BLaER1 (cell line): Measurements from ENCODE around the gene FCHSD2.

Experiments used
- H3K27ac ChIP-seq: shearing (Covaris generic); formaldehyde crosslinking; 2 replicates; pipeline ENCODE4 v1.8.1; 2022
- H3K27me3 ChIP-seq: shearing (Covaris generic); formaldehyde crosslinking; 2 replicates; pipeline ENCODE4 v1.8.1; 2022
- H3K36me3 ChIP-seq: shearing (Covaris generic); formaldehyde crosslinking; 2 replicates; pipeline ENCODE4 v1.8.1; 2022
- H3K4me1 ChIP-seq: shearing (Covaris generic); formaldehyde crosslinking; 2 replicates; pipeline ENCODE4 v1.8.1; 2022
- H3K4me2 ChIP-seq: shearing (Covaris generic); formaldehyde crosslinking; 2 replicates; pipeline ENCODE4 v1.8.1; 2022
- H3K4me3 ChIP-seq: shearing (Covaris generic); formaldehyde crosslinking; 2 replicates; pipeline ENCODE4 v1.8.1; 2022
- H3K9ac ChIP-seq: shearing (Covaris generic); formaldehyde crosslinking; 2 replicates; pipeline ENCODE4 v1.8.1; 2022
- H3K9me3 ChIP-seq: shearing (Covaris generic); formaldehyde crosslinking; 2 replicates; pipeline ENCODE4 v1.8.1; 2022
- H4K20me1 ChIP-seq: shearing (Covaris generic); formaldehyde crosslinking; 2 replicates; pipeline ENCODE4 v1.8.1; 2022
- Cebpa-rat ChIP-seq: shearing (Covaris generic); IDR thresholded peaks from 2 replicates; pipeline ENCODE4 v1.8.1; 2022

The FCHSD2 gene

DNA sequence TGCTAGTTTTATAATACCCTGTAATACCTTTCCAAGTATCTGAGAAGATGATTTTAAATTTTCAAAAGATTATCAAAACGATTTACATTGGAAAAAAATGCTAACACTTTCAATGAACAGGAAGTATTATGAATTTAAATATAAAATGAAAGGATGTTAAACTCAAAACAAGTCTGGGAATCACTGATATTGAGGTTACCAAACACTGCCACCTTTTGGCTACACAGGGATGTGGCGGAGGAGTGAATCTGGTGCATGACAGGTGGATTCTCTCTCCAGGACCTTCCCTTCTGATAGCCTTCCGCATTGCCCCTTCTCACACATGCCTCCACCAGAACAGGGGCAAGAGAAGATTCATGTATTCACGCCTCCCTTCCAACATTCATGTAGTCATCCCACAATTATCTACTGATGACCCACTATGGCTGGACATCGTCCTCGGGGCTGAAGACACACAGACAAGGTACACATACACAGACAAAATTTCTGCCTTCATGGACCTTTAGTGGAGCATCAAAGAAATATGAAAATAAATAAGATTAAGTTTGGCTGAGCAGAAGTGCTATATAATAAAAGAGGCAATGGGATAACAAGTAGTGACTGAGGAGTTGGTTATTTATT, 293.2 kb downstream of the FCHSD2 start:
- Histone ChIP-seq H3K4me2 (no peak overlapping the region), H3K36me3 (peaks cover 55% of the 10 kb centered on the region), H3K27me3 (no peaks in the 10 kb centered on the region), H3K4me3 (no peak overlapping the region), H3K4me1 (no peaks in the 10 kb centered on the region), H3K9me3 (no peaks in the 10 kb centered on the region), H3K9ac (no peak overlapping the region), H4K20me1 (peaks cover 17% of the 10 kb centered on the region), H3K27ac (no peak overlapping the region)
- TF ChIP-seq Cebpa-rat: no peak

DNA sequence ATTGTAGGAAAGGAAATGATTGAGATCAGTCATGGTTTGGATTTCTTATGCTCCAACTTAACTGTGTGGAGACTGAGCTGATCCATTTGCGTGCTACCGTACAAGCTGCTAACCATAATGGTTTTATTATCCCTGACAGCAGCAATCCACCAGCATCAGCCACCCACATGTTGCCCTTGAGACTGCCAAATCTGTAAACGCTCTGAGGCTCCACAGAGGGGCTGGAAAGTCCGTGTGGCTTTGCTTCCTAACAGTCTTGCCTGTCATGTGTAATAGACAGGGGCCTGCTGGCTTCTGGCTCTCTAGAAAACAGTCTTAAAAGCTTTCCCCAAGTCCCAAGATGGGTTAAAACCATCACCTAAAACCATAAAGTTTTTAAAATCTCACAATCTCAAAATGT, 297.8 kb downstream of the FCHSD2 start:
- Histone ChIP-seq H3K27me3 (no peaks in the 10 kb centered on the region), H3K9me3 (no peaks in the 10 kb centered on the region), H3K27ac (no peak overlapping the region), H3K4me1 (no peaks in the 10 kb centered on the region), H3K36me3 (peaks cover 91% of the 10 kb centered on the region), H3K4me3 (no peak overlapping the region), H3K4me2 (no peak overlapping the region), H4K20me1 (peaks cover 5% of the 10 kb centered on the region; the same call in 1 of the 2 replicates), H3K9ac (no peak overlapping the region)
- TF ChIP-seq Cebpa-rat: no peak

DNA sequence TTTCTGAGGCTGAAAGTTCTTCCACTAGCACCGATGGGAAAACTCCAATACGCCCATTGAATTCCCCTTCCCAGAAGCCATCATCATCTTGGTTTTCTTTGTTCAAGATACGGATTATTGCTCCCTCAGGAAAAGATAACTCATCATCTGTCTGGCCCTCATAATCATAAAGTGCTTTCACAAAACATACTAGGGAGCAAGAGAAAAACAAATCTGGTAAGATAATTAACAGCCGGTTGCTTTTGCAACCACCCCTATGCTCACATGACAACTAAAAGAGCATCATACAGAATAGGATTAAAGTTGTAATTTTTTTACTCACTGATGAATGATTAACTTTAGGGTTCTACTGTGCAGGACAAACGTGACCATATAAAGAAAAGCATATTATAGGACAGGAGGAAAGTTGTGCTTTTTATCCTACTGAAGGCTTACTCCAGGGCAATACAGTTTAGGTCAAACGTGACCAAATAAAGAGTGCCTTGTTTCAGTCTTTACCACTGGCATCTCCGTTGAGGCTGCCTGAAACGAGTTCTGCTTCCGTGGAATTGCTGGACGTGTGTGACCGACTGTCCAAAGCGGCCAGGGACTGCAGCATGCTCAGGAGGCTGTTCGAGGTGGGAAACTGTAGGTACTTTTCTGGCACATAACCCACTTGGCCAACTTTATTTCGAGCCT, 299.3 kb downstream of the FCHSD2 start:
- no peak overlapping the region for H3K9ac ChIP-seq
- TF ChIP-seq Cebpa-rat: no peak
- H3K27me3 ChIP-seq: no peaks in the 10 kb centered on the region
- H3K4me2 ChIP-seq: no peak overlapping the region
- no peak overlapping the region for H3K27ac ChIP-seq
- H3K4me3 ChIP-seq: no peak overlapping the region
- no peaks in the 10 kb centered on the region for H3K9me3 ChIP-seq
- no peaks in the 10 kb centered on the region for H4K20me1 ChIP-seq
- H3K4me1 ChIP-seq: no peaks in the 10 kb centered on the region
- peaks cover 97% of the 10 kb centered on the region for H3K36me3 ChIP-seq

DNA sequence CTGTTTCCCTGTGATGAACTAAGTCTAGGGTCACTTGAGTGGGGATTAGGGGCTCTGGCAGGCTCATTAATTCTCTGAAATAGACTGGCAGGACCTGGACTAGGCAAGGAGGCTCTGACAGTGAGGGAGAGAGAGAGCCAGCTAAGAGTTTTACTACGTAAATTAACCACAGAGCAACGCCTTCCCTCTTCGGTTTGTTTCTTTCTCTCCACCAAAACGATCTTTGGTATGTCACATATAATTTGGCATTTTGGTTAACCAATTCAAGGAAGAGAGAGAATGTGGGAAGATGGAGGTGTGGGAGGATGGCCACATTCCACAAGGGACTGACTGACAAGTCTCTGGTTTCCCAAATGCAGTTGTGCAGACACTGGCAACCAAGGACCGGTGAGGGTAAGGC, 300.0 kb downstream of the FCHSD2 start:
- no peak overlapping the region for H3K9ac ChIP-seq
- H3K9me3 ChIP-seq: no peaks in the 10 kb centered on the region
- no peaks in the 10 kb centered on the region for H4K20me1 ChIP-seq
- H3K4me2 ChIP-seq: no peak overlapping the region
- H3K36me3 ChIP-seq: peaks cover 97% of the 10 kb centered on the region
- H3K27ac ChIP-seq: no peak overlapping the region
- no peak overlapping the region for H3K4me3 ChIP-seq
- no peaks in the 10 kb centered on the region for H3K27me3 ChIP-seq
- no peak for TF ChIP-seq Cebpa-rat
- no peaks in the 10 kb centered on the region for H3K4me1 ChIP-seq

DNA sequence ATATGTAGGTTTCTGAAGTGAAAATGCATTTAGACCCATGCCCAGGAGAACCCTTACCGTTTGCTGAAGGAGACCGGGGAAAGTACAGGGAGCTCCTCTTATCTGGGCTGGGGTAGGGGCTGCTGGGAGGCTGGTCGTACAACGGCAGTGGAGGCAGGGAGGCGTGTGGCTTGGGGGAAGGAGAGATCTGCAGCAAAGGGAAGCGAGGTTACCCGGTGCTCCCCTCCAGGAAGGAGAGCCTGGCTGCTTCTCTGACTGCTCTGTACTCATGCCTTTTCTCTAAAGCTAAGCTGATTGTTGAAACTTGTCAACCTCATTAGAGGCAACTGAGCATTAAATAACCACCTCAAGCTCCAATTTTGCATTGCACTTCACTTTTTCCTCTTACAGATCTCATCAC, 300.7 kb downstream of the FCHSD2 start:
- no peak for TF ChIP-seq Cebpa-rat
- no peak overlapping the region for H3K27ac ChIP-seq
- peaks cover 91% of the 10 kb centered on the region for H3K36me3 ChIP-seq

DNA sequence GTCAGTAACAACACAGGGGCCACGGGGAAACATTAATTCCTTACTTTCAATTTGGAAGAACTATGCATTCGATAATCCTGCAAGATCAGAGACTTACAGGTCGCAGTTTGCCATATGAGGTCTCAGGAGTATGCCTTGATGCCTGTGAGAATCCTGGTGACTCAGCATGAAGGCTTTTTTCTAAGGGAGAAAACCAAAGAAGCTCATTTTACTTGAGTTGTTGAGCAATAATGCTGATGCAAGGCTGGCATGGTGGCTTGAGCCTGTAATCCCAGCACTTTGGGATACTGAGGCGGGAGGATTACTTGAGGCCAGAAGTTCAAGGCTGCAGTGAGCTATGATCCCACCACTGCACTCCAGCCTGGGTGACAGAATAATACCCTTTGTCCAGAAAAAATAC, 301.3 kb downstream of the FCHSD2 start:
- Histone ChIP-seq H3K4me2 (no peak overlapping the region), H3K9ac (no peak overlapping the region), H3K9me3 (no peaks in the 10 kb centered on the region), H3K4me3 (no peak overlapping the region), H3K27me3 (no peaks in the 10 kb centered on the region), H3K36me3 (peaks cover 91% of the 10 kb centered on the region), H3K27ac (no peak overlapping the region), H4K20me1 (no peaks in the 10 kb centered on the region), H3K4me1 (peaks cover 6% of the 10 kb centered on the region)
- no peak for TF ChIP-seq Cebpa-rat

More for the DNA sequence above, 300.7 kb downstream of the FCHSD2 start:
- H3K4me1 ChIP-seq: peaks cover 2% of the 10 kb centered on the region
- no peak overlapping the region for H3K4me3 ChIP-seq
- no peaks in the 10 kb centered on the region for H3K27me3 ChIP-seq
- H4K20me1 ChIP-seq: no peaks in the 10 kb centered on the region
- no peak overlapping the region for H3K4me2 ChIP-seq
- H3K9ac ChIP-seq: no peak overlapping the region
- H3K9me3 ChIP-seq: no peaks in the 10 kb centered on the region

DNA sequence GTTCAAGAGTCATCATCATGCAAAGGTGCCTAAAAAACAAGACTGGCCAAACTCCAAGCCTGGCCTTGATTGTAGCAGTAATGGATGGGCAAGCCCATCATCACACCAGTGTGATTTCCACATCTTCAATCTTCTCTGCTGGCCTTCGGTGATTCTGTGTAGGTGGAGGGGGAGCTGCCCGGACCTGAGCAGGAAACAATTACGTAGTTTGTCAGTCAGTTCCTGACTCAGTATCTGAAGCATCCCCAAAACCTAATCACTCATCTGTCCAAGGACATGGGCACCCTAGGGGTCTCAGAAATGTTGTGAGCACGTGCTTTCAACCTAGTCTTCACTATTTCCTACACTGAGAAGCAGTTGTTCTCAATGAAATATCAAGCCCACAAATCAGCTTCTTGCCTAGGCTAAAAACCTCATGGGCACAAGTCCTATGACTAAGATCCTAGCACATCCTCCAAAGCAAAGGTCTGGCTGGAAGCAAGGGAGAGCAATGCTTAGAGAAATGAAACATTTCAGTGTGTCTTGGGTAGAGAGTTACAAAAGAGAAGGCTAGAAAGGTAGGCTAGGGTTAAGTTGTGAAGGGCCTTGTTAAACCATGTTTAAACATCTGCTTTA, 303.3 kb downstream of the FCHSD2 start:
- Histone ChIP-seq H4K20me1 (no peaks in the 10 kb centered on the region), H3K27me3 (no peaks in the 10 kb centered on the region), H3K4me1 (peaks cover 6% of the 10 kb centered on the region), H3K4me3 (no peak overlapping the region), H3K9ac (no peak overlapping the region), H3K36me3 (peaks cover 88% of the 10 kb centered on the region), H3K27ac (no peak overlapping the region), H3K4me2 (no peak overlapping the region), H3K9me3 (no peaks in the 10 kb centered on the region)
- no peak for TF ChIP-seq Cebpa-rat

DNA sequence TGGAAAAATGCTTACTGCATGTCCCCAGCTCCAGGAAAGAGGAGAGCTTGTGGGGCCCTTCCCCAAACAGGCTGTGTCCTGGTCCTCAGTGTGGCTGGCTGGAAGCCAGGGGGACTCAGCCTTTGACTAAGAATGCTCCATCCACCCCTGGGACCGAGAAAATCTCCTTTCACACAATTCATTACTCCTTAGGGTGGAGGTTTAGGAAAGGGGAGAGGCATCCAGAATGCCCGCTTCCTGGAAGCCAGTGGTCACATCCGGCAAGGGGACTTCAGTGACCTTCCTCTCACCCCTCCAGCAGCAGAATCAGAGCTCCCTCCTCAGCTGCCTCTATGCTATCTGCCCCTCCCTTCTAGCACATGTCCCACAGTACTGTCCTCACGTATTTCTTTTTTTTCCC, 306.0 kb downstream of the FCHSD2 start:
- Histone ChIP-seq H3K36me3 (peaks cover 86% of the 10 kb centered on the region), H3K9me3 (no peaks in the 10 kb centered on the region), H3K4me3 (no peak overlapping the region), H3K9ac (no peak overlapping the region; the same call in 1 of the 2 replicates), H3K27ac (0 out of 2 replicates have a peak overlapping the region, but pooled peaks have one; percentile 10), H3K4me2 (no peak overlapping the region), H4K20me1 (no peaks in the 10 kb centered on the region), H3K27me3 (no peaks in the 10 kb centered on the region), H3K4me1 (peaks cover 6% of the 10 kb centered on the region)
- no peak for TF ChIP-seq Cebpa-rat

DNA sequence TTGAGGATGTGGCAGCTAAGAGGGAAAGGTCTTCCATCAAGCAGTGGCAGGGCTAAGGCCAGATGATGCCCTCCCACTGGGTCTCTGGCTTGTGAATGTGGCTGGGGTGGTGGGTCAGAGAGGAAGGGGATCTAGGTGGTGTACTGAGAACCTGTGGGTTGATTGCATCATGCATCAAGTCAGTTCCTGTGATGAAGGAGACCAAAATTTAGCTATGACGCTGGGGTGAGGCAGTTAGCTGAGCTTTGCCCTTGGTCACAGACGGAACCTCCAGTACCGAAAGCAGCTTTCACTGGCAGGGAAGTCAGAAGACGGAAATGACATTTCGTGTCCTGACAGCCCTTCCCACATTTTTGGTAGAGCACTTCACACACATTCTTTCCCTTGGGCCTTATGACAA, 307.2 kb downstream of the FCHSD2 start:
- peak overlapping the region; percentile 23; the same call in 1 of the 2 replicates for H3K27ac ChIP-seq
- no peak for TF ChIP-seq Cebpa-rat
- H3K4me1 ChIP-seq: peaks cover 6% of the 10 kb centered on the region
- H3K9ac ChIP-seq: no peak overlapping the region
- no peak overlapping the region for H3K4me2 ChIP-seq
- no peaks in the 10 kb centered on the region for H4K20me1 ChIP-seq
- no peaks in the 10 kb centered on the region for H3K9me3 ChIP-seq
- H3K36me3 ChIP-seq: peaks cover 86% of the 10 kb centered on the region
- H3K27me3 ChIP-seq: no peaks in the 10 kb centered on the region
- no peak overlapping the region for H3K4me3 ChIP-seq

DNA sequence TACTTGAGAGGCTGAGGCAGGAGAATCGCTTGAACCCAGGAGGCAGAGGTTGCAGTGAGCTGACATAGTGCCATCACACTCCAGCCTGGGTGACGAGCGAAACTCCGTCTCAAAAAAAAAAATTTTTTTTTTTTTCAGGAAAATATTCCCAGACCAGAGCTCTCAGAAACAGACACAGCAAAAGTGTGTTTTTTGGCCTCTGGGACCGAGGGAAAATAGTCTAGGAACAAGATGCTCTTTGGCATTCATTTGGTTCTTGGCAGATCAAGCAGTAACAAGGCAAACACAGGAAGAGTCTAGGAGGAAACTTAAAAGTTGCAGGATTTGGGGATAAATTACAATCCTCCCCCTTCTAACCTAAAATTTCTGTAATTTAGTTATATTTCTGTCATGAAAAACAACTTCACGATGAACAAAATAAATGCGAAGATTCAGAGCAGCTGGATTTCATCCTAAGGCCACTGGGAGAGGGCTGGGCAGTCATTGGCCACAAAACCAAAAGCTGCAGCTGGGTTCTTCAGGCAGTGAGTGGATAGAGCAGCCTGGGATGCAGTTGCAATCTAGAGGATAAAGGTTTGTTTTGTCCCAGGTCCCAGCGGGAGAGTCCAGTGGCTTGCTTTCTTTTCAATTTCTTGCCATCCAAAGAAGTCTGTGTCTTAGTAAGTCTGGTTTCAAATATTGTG, 308.2 kb downstream of the FCHSD2 start:
- Histone ChIP-seq H3K4me3 (no peak overlapping the region), H3K27ac (no peak overlapping the region), H4K20me1 (no peaks in the 10 kb centered on the region), H3K36me3 (peaks cover 86% of the 10 kb centered on the region), H3K9me3 (no peaks in the 10 kb centered on the region), H3K9ac (no peak overlapping the region), H3K27me3 (no peaks in the 10 kb centered on the region), H3K4me2 (no peak overlapping the region), H3K4me1 (peaks cover 6% of the 10 kb centered on the region)
- no peak for TF ChIP-seq Cebpa-rat
